ENCODE results near the gene COA1.
"Not testable (repeated sequence)": the region's sequence is repeated elsewhere in the genome, so short reads cannot be mapped to it uniquely, and the experiment has no call there.

COA1 gene

DNA sequence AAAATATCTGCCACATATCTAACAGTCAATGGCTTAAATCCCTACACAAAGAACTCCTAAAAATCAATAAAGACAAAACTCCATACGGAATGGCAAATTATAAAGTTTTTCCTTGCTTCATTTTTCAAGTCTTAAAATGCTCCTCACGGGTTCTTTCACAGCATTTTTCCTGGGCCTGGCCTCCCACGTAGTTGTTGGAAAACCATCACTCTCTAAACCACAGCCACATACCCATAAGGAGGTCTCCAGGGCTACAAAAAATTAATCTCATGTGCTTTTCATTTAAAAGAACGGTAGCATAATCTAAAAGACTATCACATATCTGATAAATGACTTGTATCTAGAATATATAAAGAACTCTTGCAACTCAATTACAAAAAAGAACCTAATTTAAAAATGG is 2.9 kb downstream of the COA1 start:
- no peak for DNase-seq

DNA sequence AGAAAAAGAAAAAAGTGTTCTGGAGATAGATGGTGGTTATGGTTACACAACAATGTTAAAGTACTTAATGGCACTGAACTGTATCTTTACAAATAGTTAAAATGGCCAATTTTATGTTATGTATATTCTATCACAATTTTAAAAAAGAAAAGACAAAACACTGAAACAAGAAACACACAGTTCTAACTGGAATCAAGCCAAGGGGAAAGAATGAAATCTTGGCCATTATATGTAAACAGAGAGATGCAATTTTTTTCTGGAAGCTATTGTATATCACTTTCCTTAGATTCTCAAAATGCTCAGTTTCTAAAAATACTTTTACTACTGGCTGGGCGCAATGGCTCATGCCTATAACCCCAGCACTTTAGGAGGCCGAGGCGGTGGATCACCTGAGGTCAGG is 4.1 kb downstream of the COA1 start:
- DNase-seq: no peak

DNA sequence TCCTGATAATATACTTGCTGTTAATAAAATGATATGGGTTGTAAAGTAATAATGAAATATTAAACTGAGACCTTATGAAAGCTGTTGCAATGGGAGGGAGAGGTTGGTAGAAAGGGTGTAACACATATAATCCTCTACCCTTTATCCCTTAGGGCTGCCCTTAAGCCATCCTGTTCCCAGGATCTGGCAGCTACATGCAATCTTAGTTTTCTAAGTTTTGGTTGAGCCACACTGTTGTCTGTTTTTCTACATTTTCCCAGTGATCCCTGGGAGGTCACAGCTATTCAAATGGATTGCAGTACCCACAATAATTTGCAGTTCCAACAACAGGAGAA is 6.3 kb downstream of the COA1 start:
- DNase-seq: no peak

DNA sequence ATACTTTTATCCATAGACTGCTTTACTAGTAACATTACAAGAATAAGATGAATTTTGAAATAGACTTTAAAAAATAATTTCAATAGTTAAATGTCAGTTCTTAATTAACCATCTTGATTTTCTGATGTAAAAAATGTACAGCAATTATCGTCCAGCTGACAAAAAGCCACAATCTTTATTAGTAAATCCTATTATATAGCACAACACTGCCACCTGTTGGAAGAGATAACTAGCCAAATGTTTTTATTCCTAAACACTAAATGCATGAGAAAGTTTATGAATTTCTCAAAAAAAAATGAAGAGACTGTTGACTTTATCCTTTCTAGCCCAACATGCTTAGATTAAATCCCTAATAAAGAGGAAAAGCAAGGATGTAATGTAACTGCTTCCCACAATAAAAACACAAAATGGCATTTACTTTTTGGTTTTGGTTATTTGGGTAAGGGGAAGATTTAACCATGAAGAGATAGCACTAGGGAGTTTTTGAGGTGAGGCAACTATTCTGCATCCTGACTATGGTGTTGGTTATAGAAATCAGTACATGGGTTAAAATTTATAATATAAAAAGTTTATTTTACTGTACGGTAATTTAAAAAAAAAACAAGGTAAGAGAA is 8.0 kb downstream of the COA1 start:
- peak; percentile 27 for DNase-seq

DNA sequence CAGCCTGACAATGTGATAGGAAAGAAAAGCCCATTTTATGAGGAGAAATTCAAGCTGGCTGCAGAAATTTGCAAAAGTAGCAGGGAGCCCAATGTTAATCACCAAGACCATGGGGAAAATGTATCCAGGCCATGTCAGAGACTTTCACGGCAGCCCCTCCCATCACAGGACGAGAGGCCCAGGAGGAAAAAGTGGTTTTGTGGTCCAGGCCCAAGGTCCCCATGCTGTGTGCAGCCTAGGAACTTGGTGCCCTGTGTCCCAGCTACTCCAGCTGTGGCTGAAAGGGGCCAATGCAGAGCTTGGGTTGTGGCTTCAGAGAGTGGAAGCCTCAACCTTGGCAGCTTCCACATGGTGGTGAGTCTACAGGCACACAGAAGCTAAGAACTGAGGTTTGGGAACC is 12.7 kb downstream of the COA1 start:
- DNase-seq: no peak

DNA sequence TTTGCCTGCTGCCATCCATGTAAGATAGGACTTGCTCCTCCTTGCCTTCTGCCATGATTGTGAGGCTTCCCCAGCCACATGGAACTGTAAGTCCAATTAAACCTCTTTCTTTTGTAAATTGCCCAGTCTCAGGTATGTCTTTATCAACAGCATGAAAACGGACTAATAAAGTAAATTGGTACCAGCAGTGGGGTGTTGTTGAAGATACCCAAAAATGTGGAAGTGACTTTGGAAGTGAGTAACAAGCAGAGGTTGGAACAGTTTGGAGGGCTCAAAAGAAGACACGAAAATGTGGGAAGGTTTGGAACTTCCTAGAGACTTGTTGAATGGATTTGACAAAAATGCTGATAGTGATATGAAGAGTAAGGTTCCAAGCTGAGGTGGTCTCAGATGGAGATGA is 13.4 kb downstream of the COA1 start:
- not testable (repeated sequence) for DNase-seq

DNA sequence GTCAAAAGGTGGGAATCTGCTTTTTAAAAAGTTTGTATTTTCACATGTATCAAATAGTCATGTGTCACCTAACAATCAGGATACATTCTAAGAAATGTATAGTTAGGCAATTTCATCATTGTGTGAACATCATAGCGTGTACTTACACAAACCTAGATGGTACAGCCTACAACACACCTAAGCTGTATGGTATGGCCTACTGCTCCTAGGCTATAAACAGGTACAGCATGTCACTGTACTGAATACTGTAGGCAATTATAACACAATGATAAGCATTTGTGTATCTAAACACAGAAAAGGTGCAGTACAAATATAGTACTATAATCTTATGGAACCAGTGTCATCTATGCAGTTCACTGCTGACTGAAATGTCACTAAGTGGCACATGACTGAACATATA is 17.8 kb downstream of the COA1 start:
- no peak for DNase-seq

DNA sequence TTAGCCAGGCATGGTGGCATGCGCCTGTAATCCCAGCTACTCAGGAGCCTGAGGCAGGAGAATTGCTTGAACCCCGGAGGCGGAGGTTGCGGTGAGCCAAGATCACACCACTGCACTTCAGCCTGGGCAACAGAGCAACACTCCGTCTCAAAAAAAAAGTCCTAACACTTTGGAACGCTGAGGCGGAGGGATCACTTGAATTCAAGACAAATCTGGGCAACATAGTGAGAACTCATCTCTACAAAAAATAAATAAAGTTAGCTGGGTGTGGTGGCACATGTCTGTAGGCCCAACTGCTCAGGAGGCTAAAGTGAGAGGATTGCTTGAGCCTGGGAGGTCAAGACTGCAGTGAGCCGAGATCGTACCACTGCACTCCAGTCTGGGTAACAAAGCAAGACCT is 21.3 kb downstream of the COA1 start:
- not testable (repeated sequence) for DNase-seq

DNA sequence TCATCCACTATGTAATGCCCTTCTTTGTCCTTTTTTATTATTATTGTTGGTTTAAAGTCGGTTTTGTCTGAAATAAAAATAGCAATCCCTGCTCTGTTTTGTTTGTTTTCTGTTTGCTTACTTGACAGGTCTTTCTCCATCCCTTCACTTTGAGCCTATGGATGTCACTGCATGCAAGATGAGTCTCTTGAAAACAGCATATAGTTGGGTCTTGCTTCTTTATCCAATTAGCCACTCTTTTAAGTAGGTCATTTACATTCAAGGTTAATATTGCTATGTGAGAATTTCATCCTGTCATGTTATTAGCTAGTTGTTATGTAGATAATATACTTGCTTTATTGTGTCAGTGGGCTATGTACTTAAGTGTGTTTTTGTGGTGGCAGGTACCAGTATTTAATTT is 25.8 kb downstream of the COA1 start:
- no peak for DNase-seq

DNA sequence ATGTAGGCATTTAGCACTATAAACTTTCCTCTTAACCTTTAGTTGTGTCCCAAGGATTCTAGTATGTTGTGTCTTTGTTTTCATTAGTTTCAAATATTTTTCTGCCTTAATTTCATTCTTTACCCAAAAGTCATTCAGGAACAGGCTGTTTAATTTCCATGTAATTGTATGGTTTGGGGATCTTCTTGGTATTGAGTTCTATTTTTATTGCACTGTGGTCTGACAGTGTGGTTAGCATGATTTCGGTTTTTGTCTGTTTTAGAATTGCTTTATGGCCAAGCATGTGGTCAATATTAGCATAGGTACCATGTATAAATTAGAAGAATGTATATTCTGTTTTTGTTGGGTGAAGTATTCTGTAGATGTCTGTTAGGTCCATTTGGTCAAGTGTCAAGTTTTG is 26.3 kb downstream of the COA1 start:
- DNase-seq: no peak

DNA sequence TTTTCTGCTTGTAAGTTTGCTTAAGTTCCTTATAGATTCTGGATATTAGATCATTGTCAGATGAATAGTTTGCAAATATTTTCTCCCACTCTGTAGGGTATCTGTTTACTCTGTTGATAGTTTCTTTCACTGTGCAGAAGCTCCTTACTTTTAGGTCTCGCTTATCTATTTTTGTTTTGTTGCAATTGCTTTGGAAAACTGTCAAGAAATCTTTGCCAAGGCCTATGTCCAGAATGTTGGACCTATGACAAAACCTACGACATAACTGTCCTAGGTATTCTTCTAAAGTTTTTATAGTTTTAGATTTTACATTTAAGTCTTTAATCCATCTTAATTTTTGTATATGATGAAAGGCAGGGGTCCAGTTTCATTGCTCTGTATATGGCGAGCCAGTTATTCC is 27.4 kb downstream of the COA1 start:
- DNase-seq: no peak

DNA sequence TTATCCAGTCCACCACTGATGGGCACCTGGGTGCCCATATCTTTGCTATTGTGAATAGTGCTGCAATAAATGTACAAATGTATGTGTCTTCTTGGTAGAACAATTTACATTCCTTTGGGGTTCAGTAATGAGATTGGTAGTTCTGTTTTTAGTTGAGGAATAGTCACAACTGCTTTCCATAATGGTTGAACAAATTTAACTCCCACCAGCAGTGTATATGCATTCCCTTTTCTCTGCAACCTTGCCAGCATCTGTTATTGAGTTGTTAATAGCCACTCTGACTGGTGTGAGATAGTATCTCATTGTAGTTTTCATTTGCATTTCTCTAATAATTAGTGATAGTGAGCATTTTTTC is 27.8 kb downstream of the COA1 start:
- DNase-seq: no peak

DNA sequence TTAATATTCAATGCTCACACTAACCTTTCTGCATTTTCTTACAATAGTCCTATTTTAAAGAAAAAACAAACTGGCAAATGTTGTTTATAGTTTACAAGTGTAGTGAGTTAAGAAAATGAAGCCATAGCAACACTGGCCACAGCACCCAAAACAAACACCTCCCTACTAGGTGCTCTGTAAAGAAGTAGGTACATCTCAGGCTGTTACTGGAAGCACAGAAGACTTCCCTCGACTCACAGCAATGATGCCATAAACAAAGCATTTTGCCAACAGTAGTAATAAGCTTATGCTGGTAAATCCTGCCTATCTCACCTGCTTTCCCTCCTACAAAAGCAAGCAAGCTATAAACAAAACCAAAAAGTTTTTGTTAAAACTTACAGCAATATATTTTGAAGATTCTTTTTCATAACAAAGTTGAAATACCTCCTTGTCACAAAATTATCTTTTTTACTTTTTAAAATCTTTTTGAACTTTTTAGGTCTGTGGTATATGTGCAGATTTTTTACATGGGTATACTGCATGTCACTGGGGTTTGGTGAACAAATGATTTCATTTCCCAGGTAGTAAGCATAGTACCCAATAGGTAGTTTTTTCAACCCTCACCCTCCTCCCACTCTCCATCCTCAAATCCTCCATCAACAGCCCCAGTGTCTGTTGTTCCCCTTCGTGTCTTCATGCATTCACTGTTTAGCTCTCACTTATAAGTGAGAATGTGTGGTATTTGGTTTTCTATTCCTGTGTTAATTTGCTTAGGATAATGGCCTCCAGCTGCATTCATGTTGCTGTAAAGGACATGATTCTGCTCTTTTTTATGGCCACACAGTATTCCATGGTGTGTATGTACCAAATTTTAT is 28.4 kb downstream of the COA1 start:
- DNase-seq: no peak

DNA sequence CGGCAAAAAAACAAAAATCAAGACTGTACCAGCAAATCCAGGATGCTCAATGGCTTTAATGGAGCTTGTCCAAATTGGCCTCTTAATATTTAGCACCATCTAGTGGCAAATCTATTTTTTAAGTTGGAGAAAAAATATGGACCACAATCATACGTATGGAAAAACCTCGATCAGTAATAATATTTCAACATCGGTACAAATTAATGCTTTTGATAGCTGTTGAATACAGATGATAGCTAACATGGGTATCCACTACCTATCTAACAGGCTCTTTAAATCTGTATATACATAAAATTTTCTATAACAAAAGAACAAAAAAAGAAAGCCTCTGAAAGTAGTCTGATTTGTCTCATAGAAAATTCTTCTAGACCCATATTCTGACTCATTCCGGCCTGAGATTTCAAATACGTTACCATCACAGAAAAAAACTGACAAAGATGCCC is 29.2 kb downstream of the COA1 start:
- DNase-seq: peak; percentile 43

DNA sequence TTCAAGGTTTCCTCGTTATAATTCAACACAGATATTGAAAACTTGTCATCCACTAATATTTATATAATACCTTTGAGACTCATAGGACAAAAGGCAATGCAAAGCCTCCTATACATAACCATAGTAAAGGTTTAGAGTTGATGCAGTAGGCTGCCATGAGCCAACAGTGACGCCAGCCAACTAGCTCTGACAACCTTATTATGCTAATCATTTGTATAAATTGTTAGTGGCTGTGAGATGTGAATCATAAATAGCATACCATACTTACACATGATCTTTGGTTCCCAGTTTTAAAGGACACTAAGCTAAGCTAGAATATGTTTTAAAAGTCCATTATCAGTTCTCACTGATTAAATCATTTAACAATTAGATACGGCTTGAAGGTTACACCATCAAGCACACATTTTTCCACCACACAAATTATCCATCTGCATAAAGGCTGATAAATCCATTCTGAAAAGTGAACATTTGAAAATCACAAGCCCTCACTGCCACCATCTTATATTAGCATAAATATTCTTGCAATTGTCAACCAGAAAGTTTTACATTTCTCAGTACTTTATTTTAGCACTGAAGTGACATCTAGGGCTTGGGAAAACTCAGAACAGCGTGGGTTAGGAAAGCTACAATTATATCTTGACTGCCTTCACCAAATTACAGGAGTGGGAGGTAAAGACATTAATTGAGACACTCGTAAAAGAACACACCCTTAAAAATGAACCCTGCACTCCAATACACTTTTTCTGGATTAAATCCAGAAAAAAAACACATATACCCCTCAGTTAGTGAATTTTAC is 30.7 kb downstream of the COA1 start:
- DNase-seq: no peak

DNA sequence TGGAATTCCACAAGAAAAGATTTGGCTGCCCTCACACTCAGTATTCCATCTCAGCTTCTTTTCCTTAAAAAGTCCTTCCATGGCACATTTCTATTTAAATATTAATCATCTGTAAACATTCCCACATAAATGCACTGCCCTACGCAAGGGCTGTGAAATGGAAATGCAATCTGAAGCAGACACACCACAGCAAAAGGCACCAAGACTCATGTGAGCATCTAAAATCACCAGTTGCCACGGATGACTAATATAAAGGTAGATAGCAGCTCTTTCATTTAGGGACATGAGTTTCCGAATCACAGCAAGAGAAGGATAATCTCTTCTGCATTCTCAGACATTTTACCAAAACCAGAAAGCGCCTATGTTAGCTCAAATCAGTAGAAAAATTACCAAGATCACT is 31.6 kb downstream of the COA1 start:
- DNase-seq: no peak

DNA sequence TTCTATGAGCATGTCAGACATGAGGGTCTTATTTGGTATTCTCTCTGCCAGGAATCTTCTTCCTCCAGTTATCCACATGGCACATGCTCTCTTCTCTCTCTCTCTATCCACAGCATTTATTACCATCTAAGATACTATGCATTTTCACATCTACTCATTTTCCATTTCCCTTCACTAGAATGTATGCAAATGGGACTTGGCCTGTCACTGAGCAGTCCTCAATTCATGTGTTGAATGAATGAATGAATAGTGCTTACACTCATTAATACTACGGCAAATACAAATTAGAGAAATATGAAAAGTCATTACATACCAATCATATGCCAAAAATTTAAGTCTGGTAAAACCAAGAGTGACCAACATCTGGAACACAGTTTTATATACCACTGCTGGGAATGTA is 34.0 kb downstream of the COA1 start:
- no peak for DNase-seq

DNA sequence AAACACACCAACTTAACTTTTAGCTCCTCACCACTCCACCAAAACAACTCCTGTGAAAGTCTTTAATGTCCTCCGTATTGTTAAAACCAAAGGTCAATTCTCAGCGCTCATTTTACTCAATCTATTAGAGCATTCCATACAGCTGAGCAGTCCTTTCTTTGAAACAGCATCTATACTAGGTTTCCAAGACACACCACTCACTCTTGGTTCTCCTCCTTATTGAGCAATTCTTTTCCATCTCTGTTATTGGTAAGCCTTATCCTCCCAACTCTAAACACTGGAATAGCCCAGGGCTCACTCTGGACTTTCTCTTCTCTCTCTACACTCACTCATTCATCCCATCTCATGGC is 34.9 kb downstream of the COA1 start:
- DNase-seq: no peak

DNA sequence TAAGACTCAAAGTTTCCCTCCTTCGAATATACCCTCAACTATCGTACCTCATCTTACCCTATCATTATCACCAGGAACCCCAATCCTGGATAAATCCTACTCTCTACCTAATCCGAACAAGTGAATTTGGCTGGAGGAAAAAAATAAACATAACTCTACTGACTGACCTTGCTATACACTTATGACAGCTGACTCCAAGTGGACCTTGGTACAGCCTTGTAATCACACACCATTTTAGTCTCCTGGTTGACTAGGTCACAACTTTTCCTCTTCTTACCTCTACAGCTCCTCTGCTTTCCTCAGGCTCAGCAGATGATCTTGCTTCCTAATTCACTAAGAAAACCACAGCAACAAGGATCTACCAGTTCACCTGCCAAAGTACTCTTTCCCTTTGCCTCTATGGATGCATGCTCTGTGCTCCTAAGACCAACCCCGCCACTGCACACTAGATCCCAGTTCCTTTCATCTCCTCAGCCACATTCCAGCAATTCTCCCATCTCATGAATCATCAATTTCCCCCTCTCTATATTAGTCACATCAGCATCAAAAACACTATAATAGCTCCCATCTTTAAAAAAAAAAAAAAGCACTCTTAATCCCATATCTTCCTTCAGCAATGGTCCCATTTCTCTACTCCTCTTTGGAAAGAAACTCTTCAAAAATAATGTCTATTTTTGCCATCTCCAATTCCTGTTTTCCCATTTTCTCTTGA is 35.5 kb downstream of the COA1 start:
- DNase-seq: no peak

DNA sequence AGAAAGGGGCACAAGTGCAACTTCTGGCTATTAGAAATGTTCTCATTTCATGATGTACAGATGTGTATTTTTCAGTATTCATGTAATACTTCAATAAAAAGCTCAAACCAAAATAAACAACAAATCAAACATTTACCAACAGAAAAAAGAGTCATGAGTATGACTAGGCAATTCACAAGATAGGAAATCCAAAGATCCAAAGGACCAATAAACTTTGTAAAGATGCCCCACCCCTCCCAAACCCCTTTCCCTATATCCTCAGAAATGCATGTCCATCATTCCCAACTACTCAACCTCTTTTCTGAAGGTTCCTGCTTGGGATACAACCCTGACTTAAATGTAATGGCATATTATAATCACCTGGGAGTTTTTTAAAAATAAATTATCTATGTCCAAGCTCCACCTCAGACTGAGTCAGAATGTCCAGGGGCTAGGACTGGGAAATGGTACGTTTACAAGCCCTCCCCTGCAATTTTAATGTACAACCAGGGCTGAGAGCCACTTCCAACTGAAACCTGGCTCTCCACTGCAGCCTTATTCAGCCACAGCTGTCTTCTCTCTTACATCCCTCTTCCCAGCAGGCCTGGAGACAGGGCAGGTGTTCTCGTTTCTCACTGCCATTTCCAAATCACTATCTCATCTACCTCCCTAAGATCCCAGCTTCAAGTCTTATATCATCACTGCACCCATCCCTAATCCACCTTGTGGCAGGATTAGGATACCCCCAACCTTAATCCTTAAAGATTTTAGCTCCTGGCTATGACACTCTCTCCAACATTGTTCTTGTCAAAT is 36.5 kb downstream of the COA1 start:
- no peak for DNase-seq

DNA sequence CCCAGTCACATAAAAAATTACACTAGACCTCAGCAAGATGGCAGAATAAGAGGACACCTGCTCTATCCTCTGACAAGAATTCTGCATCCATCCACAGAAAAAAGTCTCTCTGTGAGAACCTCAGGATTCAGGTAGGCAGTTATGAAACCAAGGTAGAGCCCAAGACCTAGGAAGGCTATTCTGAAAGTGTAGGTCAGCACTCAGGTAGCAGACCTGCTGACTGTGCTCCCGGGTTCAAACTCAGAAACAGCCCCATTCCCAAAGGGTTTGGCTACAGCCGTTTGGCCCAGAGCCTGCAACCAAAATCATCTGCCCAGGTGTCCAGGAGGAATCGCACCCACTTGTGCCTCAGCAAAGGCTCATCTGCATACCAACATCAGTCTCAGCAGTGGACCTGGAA is 37.7 kb downstream of the COA1 start:
- no peak for DNase-seq

DNA sequence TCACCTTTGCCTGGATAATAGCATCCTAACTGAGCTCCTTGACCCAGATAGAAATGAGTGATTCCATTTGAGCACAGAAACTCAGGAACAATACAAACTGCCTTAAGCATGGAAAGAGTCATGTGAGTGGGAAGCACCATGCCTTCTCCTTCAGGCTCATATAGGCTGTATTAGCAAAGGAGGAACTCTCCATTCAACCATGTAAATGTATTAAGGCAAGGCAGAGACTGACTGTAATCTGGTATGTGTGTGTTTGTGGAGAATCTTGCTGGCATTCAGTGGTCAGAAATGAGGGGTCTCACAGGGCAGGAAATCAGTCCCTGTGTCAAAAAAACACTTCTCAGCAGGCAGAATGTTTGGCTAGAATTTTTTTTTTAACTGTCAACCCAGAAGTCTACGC is 40.2 kb downstream of the COA1 start:
- no peak for DNase-seq

DNA sequence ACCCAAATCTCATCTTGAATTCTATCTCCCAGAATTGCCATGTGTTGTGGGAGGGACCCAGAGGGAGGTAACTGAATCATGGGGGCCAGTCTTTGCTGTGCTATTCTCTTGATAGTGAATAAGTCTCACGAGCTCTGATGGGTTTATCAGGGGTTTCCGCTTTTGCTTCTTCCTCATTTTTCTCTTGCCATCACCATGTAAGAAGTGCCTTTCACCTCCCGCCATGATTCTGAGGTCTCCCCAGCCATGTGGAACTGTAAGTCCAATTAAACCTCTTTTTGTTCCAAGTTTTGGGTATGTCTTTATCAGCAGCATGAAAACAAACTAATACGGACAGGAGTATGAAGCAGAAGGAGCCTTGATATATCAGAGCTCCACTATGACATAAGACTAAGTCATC is 41.5 kb downstream of the COA1 start:
- DNase-seq: not testable (repeated sequence)

Data from MV-4-11 (cell line).